Immature natural killer cell (primary cell): ENCODE results near the gene NLRC3. TPM values are rescaled to one million over a fixed set of nuclear protein-coding genes. Genes with fewer than 3 reads are reported as not detected.

Source experiments
- DNase-seq, 3 donors: peaks; one replicate each; pipeline ENCODE4 v3.0.0; 2022; ENCODE audit warnings: mixed read lengths in 1 of 3
- H3K27ac Mint-ChIP-seq, 6 donors: one replicate each; pipeline ENCODE4 v1.8.0; 2020; ENCODE audit warnings: mixed read lengths in 6 of 6, mild to moderate bottlenecking in 5 of 6, inconsistent platforms in 4 of 6, moderate library complexity in 3 of 6
- H3K27me3 Mint-ChIP-seq, 3 donors: one replicate each; pipeline ENCODE4 v1.8.0; 2020 to 2021; ENCODE audit warnings: low read depth in 3 of 3, mild to moderate bottlenecking in 3 of 3, mixed read lengths in 3 of 3, moderate library complexity in 3 of 3, inconsistent platforms in 1 of 3
- H3K36me3 Mint-ChIP-seq, 3 donors: one replicate each; pipeline ENCODE4 v1.8.0; 2020; ENCODE audit warnings: mixed read lengths in 3 of 3, inconsistent platforms in 2 of 3, mild to moderate bottlenecking in 2 of 3
- H3K4me1 Mint-ChIP-seq, 2 donors: one replicate each; pipeline ENCODE4 v1.8.0; 2020; ENCODE audit warnings: inconsistent platforms in 2 of 2, mild to moderate bottlenecking in 2 of 2, mixed read lengths in 2 of 2, moderate library complexity in 1 of 2
- H3K4me3 Mint-ChIP-seq, 5 donors: one replicate each; pipeline ENCODE4 v1.8.0; 2020; ENCODE audit warnings: mild to moderate bottlenecking in 5 of 5, mixed read lengths in 5 of 5, inconsistent platforms in 3 of 5, moderate library complexity in 3 of 5
- H3K9me3 Mint-ChIP-seq, 6 donors: one replicate each; pipeline ENCODE4 v1.8.0; 2020; ENCODE audit warnings: mild to moderate bottlenecking in 6 of 6, mixed read lengths in 6 of 6, inconsistent platforms in 4 of 6, moderate library complexity in 3 of 6
- polyA plus RNA-seq, 3 donors: library from polyadenylated mRNA; unstranded; fragments of 300-500 nt; fragmentation: Illumina TruSeq; gene quantifications; one replicate each; pipeline ENCODE4 v1.2.3, GENCODE V29; 2021

Gene NLRC3
- polyA plus RNA-seq, 3 donors from 2014 or later, result 18.3 to 68.0 (median 24.9) TPM

- Mint-ChIP-seq H3K27ac (no peak overlapping the region), H3K4me3 (no peak overlapping the region), H3K4me1 (no peaks in the 10 kb centered on the region), H3K27me3 (peaks cover 0 to 4% (median 0%) of the 10 kb centered on the region in 3 donors), H3K9me3 (no peaks in the 10 kb centered on the region), H3K36me3 (peaks cover 7 to 23% (median 17%) of the 10 kb centered on the region in 3 donors)
- no peak for DNase-seq
Observed at GRCh38 chr16:3520841-3521240, 56.4 kb downstream of the NLRC3 start.

GRCh38 chr16:3520413-3520812 is 56.8 kb downstream of the NLRC3 start:
- H3K27ac Mint-ChIP-seq, result no peak overlapping the region
- H3K4me3 Mint-ChIP-seq, result no peak overlapping the region
- no peaks in the 10 kb centered on the region for H3K4me1 Mint-ChIP-seq
- peaks cover 0 to 4% (median 0%) of the 10 kb centered on the region in 3 donors for H3K27me3 Mint-ChIP-seq
- no peak for DNase-seq
- H3K36me3 Mint-ChIP-seq, result peaks cover 9 to 25% (median 16%) of the 10 kb centered on the region in 3 donors
- H3K9me3 Mint-ChIP-seq, result no peaks in the 10 kb centered on the region

GRCh38 chr16:3519581-3519980 is 57.6 kb downstream of the NLRC3 start:
- Mint-ChIP-seq H3K4me1 (no peaks in the 10 kb centered on the region), H3K4me3 (no peak overlapping the region), H3K36me3 (peaks cover 9 to 22% (median 14%) of the 10 kb centered on the region in 3 donors), H3K27me3 (peaks cover 0 to 7% (median 0%) of the 10 kb centered on the region in 3 donors), H3K9me3 (no peaks in the 10 kb centered on the region), H3K27ac (no peak overlapping the region)
- DNase-seq, result no peak

GRCh38 chr16:3518986-3519348 is 58.2 kb downstream of the NLRC3 start:
- Mint-ChIP-seq H3K36me3 (peaks cover 9 to 22% (median 17%) of the 10 kb centered on the region in 3 donors), H3K27me3 (peaks cover 0 to 7% (median 0%) of the 10 kb centered on the region in 3 donors), H3K27ac (no peak overlapping the region)

GRCh38 chr16:3518292-3518985 is 58.8 kb downstream of the NLRC3 start:
- Mint-ChIP-seq H3K27ac (no peak overlapping the region), H3K27me3 (peaks cover 0 to 7% (median 0%) of the 10 kb centered on the region in 3 donors), H3K36me3 (peaks cover 9 to 26% (median 20%) of the 10 kb centered on the region in 3 donors), H3K4me3 (no peak overlapping the region), H3K4me1 (no peaks in the 10 kb centered on the region), H3K9me3 (no peaks in the 10 kb centered on the region)
- DNase-seq, result no peak

More at GRCh38 chr16:3518986-3519348, 58.2 kb downstream of the NLRC3 start:
- DNase-seq, result no peak
- no peaks in the 10 kb centered on the region for H3K9me3 Mint-ChIP-seq
- H3K4me3 Mint-ChIP-seq, result no peak overlapping the region
- no peaks in the 10 kb centered on the region for H3K4me1 Mint-ChIP-seq

- peaks cover 0 to 7% (median 0%) of the 10 kb centered on the region in 3 donors for H3K27me3 Mint-ChIP-seq
- no peak for DNase-seq
- no peaks in the 10 kb centered on the region for H3K4me1 Mint-ChIP-seq
- H3K27ac Mint-ChIP-seq, result no peak overlapping the region
- no peaks in the 10 kb centered on the region for H3K9me3 Mint-ChIP-seq
- H3K4me3 Mint-ChIP-seq, result no peak overlapping the region
- peaks cover 12 to 20% (median 14%) of the 10 kb centered on the region in 3 donors for H3K36me3 Mint-ChIP-seq
Observed at GRCh38 chr16:3515897-3516296, 61.3 kb downstream of the NLRC3 start.

GRCh38 chr16:3514621-3515020 is 62.6 kb downstream of the NLRC3 start:
- H3K4me1 Mint-ChIP-seq, result peaks cover 0 to under 1% of the 10 kb centered on the region in 2 donors
- peaks cover 0 to 7% (median 0%) of the 10 kb centered on the region in 3 donors for H3K27me3 Mint-ChIP-seq
- H3K27ac Mint-ChIP-seq, result no peak overlapping the region
- DNase-seq, result no peak
- H3K36me3 Mint-ChIP-seq, result peaks cover 17 to 23% (median 17%) of the 10 kb centered on the region in 3 donors
- no peak overlapping the region for H3K4me3 Mint-ChIP-seq
- no peaks in the 10 kb centered on the region for H3K9me3 Mint-ChIP-seq

- H3K27me3 Mint-ChIP-seq, result peaks cover 0 to 7% (median 0%) of the 10 kb centered on the region in 3 donors
- no peak overlapping the region for H3K27ac Mint-ChIP-seq
- no peaks in the 10 kb centered on the region for H3K9me3 Mint-ChIP-seq
- no peak for DNase-seq
- H3K36me3 Mint-ChIP-seq, result peaks cover 16 to 17% (median 17%) of the 10 kb centered on the region in 3 donors
- peaks cover 0 to 2% of the 10 kb centered on the region in 2 donors for H3K4me1 Mint-ChIP-seq
- no peak overlapping the region for H3K4me3 Mint-ChIP-seq
Observed at GRCh38 chr16:3513892-3514583, 63.2 kb downstream of the NLRC3 start.

- Mint-ChIP-seq H3K4me1 (peaks cover 0 to 2% of the 10 kb centered on the region in 2 donors), H3K4me3 (no peak overlapping the region), H3K27me3 (peaks cover 0 to 3% (median 0%) of the 10 kb centered on the region in 3 donors), H3K27ac (peak overlapping the region in 1 of 6 donors; percentile 56), H3K36me3 (peaks cover 21 to 26% (median 24%) of the 10 kb centered on the region in 3 donors), H3K9me3 (no peaks in the 10 kb centered on the region)
- DNase-seq, result no peak
Observed at GRCh38 chr16:3511286-3512180, 65.7 kb downstream of the NLRC3 start.

GRCh38 chr16:3510416-3510815 is 66.8 kb downstream of the NLRC3 start:
- Mint-ChIP-seq H3K4me1 (peaks cover 0 to 2% of the 10 kb centered on the region in 2 donors), H3K27me3 (peaks cover 0 to 3% (median 0%) of the 10 kb centered on the region in 3 donors), H3K36me3 (peaks cover 20 to 28% (median 24%) of the 10 kb centered on the region in 3 donors), H3K27ac (peak overlapping the region in 2 of 6 donors; percentile 49 to 57), H3K9me3 (no peaks in the 10 kb centered on the region), H3K4me3 (no peak overlapping the region)
- no peak for DNase-seq

GRCh38 chr16:3509470-3509928 is 67.7 kb downstream of the NLRC3 start:
- peak overlapping the region in 1 of 6 donors; percentile 34 for H3K27ac Mint-ChIP-seq
- no peaks in the 10 kb centered on the region for H3K27me3 Mint-ChIP-seq
- peak in 2 of 3 donors; percentile 19 to 42 for DNase-seq
- no peak overlapping the region for H3K4me3 Mint-ChIP-seq
- H3K9me3 Mint-ChIP-seq, result no peaks in the 10 kb centered on the region
- peaks cover 20 to 25% (median 24%) of the 10 kb centered on the region in 3 donors for H3K36me3 Mint-ChIP-seq
- peaks cover 0 to 2% of the 10 kb centered on the region in 2 donors for H3K4me1 Mint-ChIP-seq

- Mint-ChIP-seq H3K36me3 (peaks cover 17 to 24% (median 22%) of the 10 kb centered on the region in 3 donors), H3K4me1 (peaks cover 3 to 7% of the 10 kb centered on the region in 2 donors), H3K4me3 (no peak overlapping the region), H3K27me3 (no peaks in the 10 kb centered on the region), H3K27ac (peak overlapping the region in 3 of 6 donors; percentile 5 to 37 (median 17)), H3K9me3 (no peaks in the 10 kb centered on the region)
- no peak for DNase-seq
Observed at GRCh38 chr16:3508736-3509135, 68.5 kb downstream of the NLRC3 start.

- H3K4me3 Mint-ChIP-seq, result peak overlapping the region; percentile 12 to 62 (median 35)
- H3K27ac Mint-ChIP-seq, result peak overlapping the region in 5 of 6 donors; percentile 46 to 77 (median 68)
- peaks cover 7 to 12% (median 11%) of the 10 kb centered on the region in 3 donors for H3K36me3 Mint-ChIP-seq
- peaks cover 31 to 45% of the 10 kb centered on the region in 2 donors for H3K4me1 Mint-ChIP-seq
- DNase-seq, result no peak
- peaks cover 0 to 2% (median 0%) of the 10 kb centered on the region in 6 donors for H3K9me3 Mint-ChIP-seq
- peaks cover 6 to 14% (median 14%) of the 10 kb centered on the region in 3 donors for H3K27me3 Mint-ChIP-seq
Observed at GRCh38 chr16:3503523-3503922, 73.7 kb downstream of the NLRC3 start.
